HG02642 (cell line): ENCODE measurements around the gene TMEM181.
A peak's percentile ranks its signal among the peaks of the same experiment; 100 is the strongest.
"Not testable (repeated sequence)": the region's sequence is repeated elsewhere in the genome, so short reads cannot be mapped to it uniquely, and the experiment has no call there.

Experiments used
- ATAC-seq: cut with Tn5 transposase; IDR thresholded peaks from one replicate; pipeline ENCODE4 v1.9.1; 2021; ENCODE audit warnings: mild to moderate bottlenecking; ENCODE audit not compliant: unreplicated experiment, poor library complexity

TMEM181 gene

GRCh38 chr6:158559895-158560835 is at the start of gene TMEM181:
TSS of gene TMEM181 (plus strand) at chr6:158560091. CDS start at chr6:158560225, 134 bp downstream.
- ATAC-seq, result peak; percentile 92

- no peak for ATAC-seq
These were observed 47.1 kb upstream of the TMEM181 start for GRCh38 chr6:158512809-158513208.

- ATAC-seq, result no peak
These were observed 45.7 kb upstream of the TMEM181 start for GRCh38 chr6:158514176-158514575.

GRCh38 chr6:158514991-158515390 is 44.9 kb upstream of the TMEM181 start:
- ATAC-seq, result no peak

- ATAC-seq, result no peak
These were observed 43.8 kb upstream of the TMEM181 start for GRCh38 chr6:158516098-158516497.

GRCh38 chr6:158517038-158517437 is 42.9 kb upstream of the TMEM181 start:
- no peak for ATAC-seq

- ATAC-seq, result no peak
These were observed 42.3 kb upstream of the TMEM181 start for GRCh38 chr6:158517581-158517980.

- peak; percentile 81 for ATAC-seq
These were observed 41.4 kb upstream of the TMEM181 start for GRCh38 chr6:158518191-158519127.

- no peak for ATAC-seq
These were observed 40.6 kb upstream of the TMEM181 start for GRCh38 chr6:158519300-158519699.

- no peak for ATAC-seq
These were observed 40.1 kb upstream of the TMEM181 start for GRCh38 chr6:158519761-158520160.

- ATAC-seq, result not testable (repeated sequence)
These were observed 38.9 kb upstream of the TMEM181 start for GRCh38 chr6:158520975-158521374.

- no peak for ATAC-seq
These were observed 38.1 kb upstream of the TMEM181 start for GRCh38 chr6:158521759-158522158.

GRCh38 chr6:158522616-158523015 is 37.3 kb upstream of the TMEM181 start:
- no peak for ATAC-seq

- ATAC-seq, result no peak
These were observed 35.6 kb upstream of the TMEM181 start for GRCh38 chr6:158524311-158524710.

- ATAC-seq, result not testable (repeated sequence)
These were observed 32.0 kb upstream of the TMEM181 start for GRCh38 chr6:158527858-158528257.

GRCh38 chr6:158528826-158529225 is 31.1 kb upstream of the TMEM181 start:
- ATAC-seq, result no peak

- no peak for ATAC-seq
These were observed 30.3 kb upstream of the TMEM181 start for GRCh38 chr6:158529629-158530028.

GRCh38 chr6:158531566-158531965 is 28.3 kb upstream of the TMEM181 start:
- ATAC-seq, result no peak

- ATAC-seq, result no peak
These were observed 27.9 kb upstream of the TMEM181 start for GRCh38 chr6:158531970-158532369.

GRCh38 chr6:158536084-158536890 is 23.6 kb upstream of the TMEM181 start:
- ATAC-seq, result no peak
